ENCODE data around the gene COG5. TPM values are rescaled to one million over a fixed set of nuclear protein-coding genes. Genes with fewer than 3 reads are reported as not detected.

Gene COG5
- total RNA-seq, 1 experiment from 2014 or later = 32.2 TPM

- intact Hi-C loops (cut with micrococcal nuclease; ENCODE audit: unreplicated experiment) = no loop called here
- no peaks in the 10 kb centered on the region for H3K36me3 ChIP-seq (ENCODE audit: insufficient read depth, low read length, poor library complexity, severe bottlenecking)
- POLR2A ChIA-PET (ENCODE audit: low non-redundant PET) = no interaction called here
These were observed 278.7 kb downstream of the COG5 start for GRCh38 chr7:107284911-107285479.

GRCh38 chr7:107277331-107277730 is 286.4 kb downstream of the COG5 start:
- intact Hi-C loops (cut with micrococcal nuclease; ENCODE audit: unreplicated experiment) = no loop called here
- Histone ChIP-seq H3K36me3 (ENCODE audit: insufficient read depth, low read length, poor library complexity, severe bottlenecking) (no peaks in the 10 kb centered on the region), H3K4me3 (ENCODE audit: low read depth, low read length, poor library complexity, severe bottlenecking) (no peak overlapping the region), H3K4me1 (ENCODE audit: insufficient read depth, low read length, poor library complexity, severe bottlenecking) (no peaks in the 10 kb centered on the region), H3K27me3 (replicated peaks; ENCODE audit: insufficient read depth, low read depth, low read length, poor library complexity) (no peaks in the 10 kb centered on the region), H3K9me3 (ENCODE audit: low read depth, low read length, poor library complexity, severe bottlenecking) (no peaks in the 10 kb centered on the region), H3K27ac (ENCODE audit: low read depth, low read length, poor library complexity, severe bottlenecking) (no peak overlapping the region)
- POLR2A ChIA-PET (ENCODE audit: low non-redundant PET) = no interaction called here
- BruUV-seq (replicated peaks) = no TSS peak
- TF ChIP-seq CTCF (conservative IDR thresholded peaks at IDR 0.05; ENCODE audit: low read depth, low read length) (no peak), EZH2 (IDR thresholded peaks at IDR 0.05; ENCODE audit: borderline replicate concordance, low read depth, low read length, poor library complexity, severe bottlenecking) (no peak)
- CTCF ChIA-PET = no interaction called here
- DNase-seq (ENCODE audit: low spot score) = no peak

More at GRCh38 chr7:107284911-107285479, 278.7 kb downstream of the COG5 start:
- TF ChIP-seq EZH2 (IDR thresholded peaks at IDR 0.05; ENCODE audit: borderline replicate concordance, low read depth, low read length, poor library complexity, severe bottlenecking) = no peak
- TF ChIP-seq CTCF (conservative IDR thresholded peaks at IDR 0.05; ENCODE audit: low read depth, low read length) = no peak
- Histone ChIP-seq H3K9me3 (ENCODE audit: low read depth, low read length, poor library complexity, severe bottlenecking) (no peaks in the 10 kb centered on the region), H3K4me3 (ENCODE audit: low read depth, low read length, poor library complexity, severe bottlenecking) (no peak overlapping the region), H3K27me3 (replicated peaks; ENCODE audit: insufficient read depth, low read depth, low read length, poor library complexity) (no peaks in the 10 kb centered on the region), H3K4me1 (ENCODE audit: insufficient read depth, low read length, poor library complexity, severe bottlenecking) (no peaks in the 10 kb centered on the region), H3K27ac (ENCODE audit: low read depth, low read length, poor library complexity, severe bottlenecking) (no peak overlapping the region)
- CTCF ChIA-PET = no interaction called here
- DNase-seq (ENCODE audit: low spot score) = no peak
- no TSS peak for BruUV-seq (replicated peaks)

- TF ChIP-seq CTCF (conservative IDR thresholded peaks at IDR 0.05; ENCODE audit: low read depth, low read length) (no peak), EZH2 (IDR thresholded peaks at IDR 0.05; ENCODE audit: borderline replicate concordance, low read depth, low read length, poor library complexity, severe bottlenecking) (no peak)
- Histone ChIP-seq H3K9me3 (ENCODE audit: low read depth, low read length, poor library complexity, severe bottlenecking) (no peaks in the 10 kb centered on the region), H3K27me3 (replicated peaks; ENCODE audit: insufficient read depth, low read depth, low read length, poor library complexity) (no peaks in the 10 kb centered on the region), H3K36me3 (ENCODE audit: insufficient read depth, low read length, poor library complexity, severe bottlenecking) (no peaks in the 10 kb centered on the region), H3K27ac (ENCODE audit: low read depth, low read length, poor library complexity, severe bottlenecking) (no peak overlapping the region), H3K4me1 (ENCODE audit: insufficient read depth, low read length, poor library complexity, severe bottlenecking) (no peaks in the 10 kb centered on the region), H3K4me3 (ENCODE audit: low read depth, low read length, poor library complexity, severe bottlenecking) (no peak overlapping the region)
- intact Hi-C loops (cut with micrococcal nuclease; ENCODE audit: unreplicated experiment) = no loop called here
- BruUV-seq (replicated peaks) = no TSS peak
- DNase-seq (ENCODE audit: low spot score) = no peak
- CTCF ChIA-PET = no interaction called here
- POLR2A ChIA-PET (ENCODE audit: low non-redundant PET) = no interaction called here
These were observed 287.4 kb downstream of the COG5 start for GRCh38 chr7:107276220-107276827.
